ENCODE data around the gene FAM229A.
"Not testable (repeated sequence)": the region's sequence is repeated elsewhere in the genome, so short reads cannot be mapped to it uniquely, and the experiment has no call there.

Gene FAM229A

GRCh38 chr1:32376199-32376598 lies 13.9 kb upstream of the FAM229A start:
- no peak for DNase-seq

- DNase-seq: no peak
These were observed 11.8 kb upstream of the FAM229A start for GRCh38 chr1:32373996-32374592.

- no peak for DNase-seq
These were observed 10.0 kb upstream of the FAM229A start for GRCh38 chr1:32372149-32372756.

- DNase-seq: no peak
These were observed 5.8 kb upstream of the FAM229A start for GRCh38 chr1:32367912-32368635.

GRCh38 chr1:32365445-32365844 lies 3.2 kb upstream of the FAM229A start:
- DNase-seq: no peak

- DNase-seq: no peak
These were observed 2.6 kb upstream of the FAM229A start for GRCh38 chr1:32364836-32365235.

GRCh38 chr1:32363713-32364112 lies 1.4 kb upstream of the FAM229A start:
- no peak for DNase-seq

- DNase-seq: peak; percentile 75
These were observed 411 bp downstream of the FAM229A start for GRCh38 chr1:32361674-32362473.

- DNase-seq: no peak
These were observed 994 bp downstream of the FAM229A start for GRCh38 chr1:32361308-32361673.

- no peak for DNase-seq
These were observed 3.9 kb downstream of the FAM229A start for GRCh38 chr1:32358435-32358834.

GRCh38 chr1:32357614-32358013 lies 4.7 kb downstream of the FAM229A start:
- peak; percentile 49 for DNase-seq

- no peak for DNase-seq
These were observed 5.8 kb downstream of the FAM229A start for GRCh38 chr1:32356478-32356877.

- DNase-seq: not testable (repeated sequence)
These were observed 6.5 kb downstream of the FAM229A start for GRCh38 chr1:32355778-32356177.

GRCh38 chr1:32353886-32354570 lies 8.3 kb downstream of the FAM229A start:
- no peak for DNase-seq

GRCh38 chr1:32353431-32353830 lies 8.9 kb downstream of the FAM229A start:
- no peak for DNase-seq

- no peak for DNase-seq
These were observed 9.4 kb downstream of the FAM229A start for GRCh38 chr1:32352831-32353383.

GRCh38 chr1:32352239-32352745 lies 10.0 kb downstream of the FAM229A start:
- no peak for DNase-seq

- peak; percentile 99 for DNase-seq
These were observed 10.7 kb downstream of the FAM229A start for GRCh38 chr1:32351399-32352238.

- DNase-seq: no peak
These were observed 11.4 kb downstream of the FAM229A start for GRCh38 chr1:32350785-32351398.

- DNase-seq: no peak
These were observed 13.0 kb downstream of the FAM229A start for GRCh38 chr1:32349211-32349708.
